HG03432 (cell line): ENCODE measurements around the gene FAM124B.

Source experiments
- ATAC-seq: cut with Tn5 transposase; IDR thresholded peaks from one replicate; pipeline ENCODE4 v1.9.1; 2021; ENCODE audit warnings: mild to moderate bottlenecking, moderate library complexity; ENCODE audit not compliant: unreplicated experiment

The FAM124B gene

DNA sequence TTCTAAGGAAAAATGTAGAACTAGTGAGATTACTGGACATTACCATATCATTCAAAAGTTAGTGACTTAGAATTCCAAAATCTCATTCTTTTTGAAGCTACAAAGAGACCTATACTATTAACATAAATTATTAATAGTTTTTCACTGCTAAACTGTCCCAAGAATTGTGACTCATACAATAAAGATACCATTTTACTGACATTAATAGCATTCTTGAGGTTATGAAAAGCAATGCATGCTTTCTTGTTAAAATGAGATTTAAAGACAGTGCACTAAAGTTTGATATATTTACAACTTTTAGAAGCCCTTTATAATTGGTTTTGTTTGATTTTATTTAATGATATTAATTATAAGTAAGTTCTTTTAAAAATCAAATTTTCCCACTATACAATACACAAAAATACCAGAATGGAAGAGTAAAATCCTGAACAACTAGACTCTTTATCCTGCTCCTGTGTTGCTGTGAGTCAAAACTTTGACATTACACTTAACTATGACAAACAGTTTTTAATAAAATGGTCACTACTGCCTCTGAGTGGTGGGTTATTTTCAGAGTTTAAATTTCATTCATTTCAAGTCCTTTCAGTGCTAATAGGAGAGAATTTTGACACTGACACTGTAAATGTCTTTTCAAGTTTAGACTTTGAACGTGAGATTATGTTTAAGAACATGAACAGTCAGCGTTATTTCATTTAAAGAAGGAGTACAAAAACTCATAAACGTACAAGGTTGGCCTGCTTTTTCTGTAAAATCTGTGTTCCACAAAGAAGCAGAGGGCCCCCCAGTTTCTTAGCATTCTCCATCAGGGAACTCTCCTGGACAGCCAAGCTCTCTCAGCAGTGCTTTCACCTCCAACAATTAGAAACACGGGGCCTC, 54.5 kb downstream of the FAM124B start:
- ATAC-seq = no peak

DNA sequence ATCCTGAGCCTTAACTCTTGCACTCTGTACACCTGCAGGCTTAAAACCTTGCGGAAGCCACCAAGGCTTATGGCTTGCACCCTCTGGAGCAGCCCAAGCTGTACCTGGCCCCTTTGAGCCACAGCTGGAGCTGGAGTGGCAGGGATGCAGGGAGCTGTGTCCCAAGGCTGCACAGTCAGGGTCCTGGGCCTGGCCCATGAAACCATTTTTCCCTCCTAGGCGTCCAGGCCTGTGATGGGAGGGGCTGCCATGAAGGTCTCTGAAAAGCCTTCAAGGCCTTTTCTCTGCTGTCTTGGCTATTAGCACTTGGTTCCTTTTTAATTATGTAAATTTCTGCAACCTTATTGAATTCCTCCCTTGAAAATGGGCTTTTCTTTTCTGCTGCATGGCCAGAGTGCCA, 56.4 kb downstream of the FAM124B start:
- no peak for ATAC-seq

DNA sequence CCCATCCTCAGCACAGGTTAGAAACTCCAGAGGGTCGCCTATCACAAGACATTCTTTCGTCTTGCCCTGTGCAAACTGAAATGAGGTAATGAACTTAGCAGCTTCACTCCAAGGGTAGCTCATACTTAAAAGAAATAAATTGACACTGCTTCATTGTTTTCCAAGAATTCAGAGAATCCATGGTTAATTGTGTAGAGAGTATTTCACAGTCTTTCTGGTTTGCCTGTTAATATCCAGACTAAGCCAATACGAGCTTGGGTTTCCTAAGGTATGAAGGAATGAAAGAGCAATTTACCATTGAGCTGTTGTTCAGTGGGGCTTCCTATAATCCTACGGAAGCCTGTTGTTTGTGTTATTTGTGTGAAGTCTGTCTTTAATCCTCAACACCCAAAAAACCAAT, 58.7 kb downstream of the FAM124B start:
- ATAC-seq = no peak

DNA sequence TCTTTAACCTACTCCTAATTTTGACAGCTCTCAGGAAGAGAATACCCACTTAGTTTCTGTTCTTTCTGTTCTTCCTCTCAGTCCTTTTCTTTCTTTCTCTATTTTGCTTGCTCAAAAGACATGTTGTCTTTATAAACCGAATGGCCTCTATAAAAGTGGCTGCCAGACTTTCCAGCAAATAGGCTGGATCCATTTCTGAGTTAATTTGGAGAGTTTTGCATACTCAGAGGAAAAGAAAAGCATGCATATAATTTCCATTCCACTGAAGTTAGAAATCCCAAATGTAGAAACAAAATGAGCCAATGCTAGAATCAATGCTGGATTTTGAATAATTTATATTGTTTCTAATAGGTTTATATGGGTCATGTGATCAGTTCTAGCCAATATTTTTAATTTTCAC, 65.9 kb downstream of the FAM124B start:
- ATAC-seq = no peak

DNA sequence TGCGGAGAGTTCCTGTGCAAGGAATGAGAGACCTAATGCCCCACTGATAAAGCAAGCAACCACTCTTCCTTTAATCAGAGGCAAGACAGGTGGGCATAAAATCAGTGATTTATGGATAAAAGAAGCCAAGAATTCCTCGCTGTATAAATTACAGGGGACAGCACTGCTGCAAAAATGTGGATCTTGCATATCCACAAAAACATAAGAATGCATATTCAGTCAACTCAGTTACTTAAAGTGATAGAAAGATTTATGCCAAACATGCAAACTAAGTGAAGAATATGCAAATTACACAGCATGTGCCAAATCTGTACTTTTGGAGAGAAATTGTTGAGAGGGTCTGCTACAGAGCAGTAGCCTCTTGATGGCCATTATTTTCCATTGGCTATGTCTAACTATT, 67.2 kb downstream of the FAM124B start:
- no peak for ATAC-seq

DNA sequence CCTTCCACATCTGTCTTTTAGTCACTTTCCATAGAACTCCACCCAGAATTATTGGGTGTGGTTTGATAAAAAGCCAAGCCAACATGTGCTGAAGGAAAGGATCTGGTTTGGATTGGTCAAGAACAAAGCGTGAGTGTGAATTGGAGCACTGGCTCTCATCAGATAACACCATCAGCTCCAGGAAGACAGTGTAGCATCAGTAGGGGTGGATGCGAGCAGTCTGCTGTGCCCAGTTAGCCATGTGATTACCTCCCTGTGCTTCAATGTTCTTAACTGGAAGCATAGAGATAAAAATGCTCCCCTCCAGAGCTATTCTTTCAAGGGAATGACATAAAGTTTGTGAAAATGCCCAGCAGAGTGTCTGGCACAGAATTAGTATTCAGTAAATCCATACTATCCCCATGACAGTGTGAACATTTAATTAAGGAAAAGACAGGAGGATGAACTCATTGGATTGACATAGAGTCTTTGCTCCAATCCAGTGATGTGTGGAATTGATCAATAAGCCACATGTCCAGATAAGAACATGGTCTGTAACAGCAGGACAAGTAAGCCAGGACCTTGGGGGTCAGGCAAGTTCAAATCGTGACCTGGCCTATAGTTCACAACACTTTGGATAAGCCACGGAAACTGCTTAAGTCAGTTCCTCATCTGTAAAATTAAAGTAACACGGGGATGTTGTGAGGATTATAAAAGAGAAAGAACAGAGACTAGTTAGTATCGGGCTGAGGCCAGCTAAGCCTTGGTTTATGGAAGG, 68.0 kb downstream of the FAM124B start:
- ATAC-seq = no peak

DNA sequence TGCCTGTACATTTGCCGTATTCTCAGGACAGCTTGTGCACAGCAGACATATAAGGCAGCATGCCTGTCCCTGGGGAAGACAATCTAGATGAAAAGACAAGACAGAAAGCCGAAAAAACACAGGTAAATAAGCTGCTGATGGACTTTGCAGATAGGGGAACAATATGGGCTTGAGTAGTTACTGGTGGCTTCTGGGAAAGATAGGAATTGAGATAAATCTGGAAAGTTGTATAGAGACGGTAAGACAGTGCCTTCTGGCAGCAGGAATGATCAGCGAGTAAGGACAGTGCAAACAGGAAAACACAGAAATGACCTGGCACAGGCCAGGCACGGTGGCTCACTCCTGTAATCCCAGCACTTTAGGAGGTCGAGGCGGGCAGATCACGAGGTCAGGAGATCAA, 70.2 kb downstream of the FAM124B start:
- ATAC-seq = no peak

DNA sequence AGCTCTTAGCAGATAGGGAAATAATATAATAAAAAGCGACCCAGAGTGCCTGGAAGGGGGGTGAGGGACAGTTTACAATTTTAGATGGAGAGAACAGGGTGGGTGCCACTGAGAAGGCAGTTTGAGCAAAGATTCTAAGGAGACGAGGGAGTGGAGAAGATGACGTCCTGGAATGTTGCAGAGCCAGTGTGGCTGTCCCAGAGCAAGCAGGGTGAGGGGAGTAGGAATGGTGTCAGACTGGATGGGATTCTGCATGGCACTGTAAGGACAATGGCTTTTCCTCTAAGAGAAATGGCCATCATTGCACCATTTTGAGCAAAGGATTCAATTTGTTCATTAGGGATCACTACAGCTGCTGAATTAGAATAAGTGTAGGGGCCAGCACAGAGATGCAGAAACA, 73.1 kb downstream of the FAM124B start:
- no peak for ATAC-seq
